GM23338 (cell line): Measurements from ENCODE around the gene MYH14. TPM values are rescaled to one million over a fixed set of nuclear protein-coding genes. Genes with fewer than 3 reads are reported as not detected.

Experiments used
- ATAC-seq: fragments of 200-7000 bp; cut with Tn5 transposase; 3 replicates; pipeline ENCODE4 v1.9.1; 2020
- DNase-seq: peaks from one replicate; pipeline ENCODE4 v3.0.0-alpha.2; 2015; ENCODE audit warnings: low spot score
- H2AFZ ChIP-seq: fragments of 200-600 bp; sonication (generic); 2 replicates; pipeline ENCODE4 v1.8.0; 2016; ENCODE audit warnings: antibody characterized with exemption, mild to moderate bottlenecking, moderate library complexity
- H3F3A ChIP-seq: fragments of 200-600 bp; sonication (generic); replicated peaks from 2 replicates; pipeline ENCODE4 v1.8.0; 2017; ENCODE audit warnings: antibody characterized with exemption, mixed run types, low read depth
- H3K27ac ChIP-seq: fragments of 200-600 bp; sonication (generic); 2 replicates; pipeline ENCODE4 v1.6.1; 2016; ENCODE audit warnings: low read depth
- H3K27me3 ChIP-seq: fragments of 200-600 bp; sonication (generic); 2 replicates; pipeline ENCODE4 v1.8.0; 2016; ENCODE audit warnings: mild to moderate bottlenecking, mixed run types, moderate library complexity; ENCODE audit not compliant: insufficient read depth
- H3K36me3 ChIP-seq: fragments of 200-600 bp; sonication (generic); 2 replicates; pipeline ENCODE4 v1.8.0; 2016; ENCODE audit warnings: mild to moderate bottlenecking; ENCODE audit not compliant: insufficient read depth
- H3K4me1 ChIP-seq: fragments of 200-600 bp; sonication (generic); 2 replicates; pipeline ENCODE4 v1.8.0; 2016; ENCODE audit warnings: mild to moderate bottlenecking, moderate library complexity; ENCODE audit not compliant: insufficient read depth
- H3K4me2 ChIP-seq: fragments of 200-600 bp; sonication (generic); 2 replicates; pipeline ENCODE4 v1.7.1; 2017; ENCODE audit warnings: mixed run types
- H3K4me3 ChIP-seq: fragments of 200-600 bp; sonication (generic); 2 replicates; pipeline ENCODE4 v1.6.1; 2016; ENCODE audit warnings: mixed run types
- H3K79me2 ChIP-seq: fragments of 200-600 bp; sonication (generic); replicated peaks from 2 replicates; pipeline ENCODE4 v1.8.0; 2017; ENCODE audit warnings: mild to moderate bottlenecking; ENCODE audit not compliant: insufficient read depth
- H3K9me2 ChIP-seq: fragments of 200-600 bp; sonication (generic); 2 replicates; pipeline ENCODE4 v1.8.0; 2017; ENCODE audit not compliant: insufficient read depth
- H4K20me1 ChIP-seq: fragments of 200-600 bp; sonication (generic); replicated peaks from 2 replicates; pipeline ENCODE4 v1.8.0; 2017; ENCODE audit warnings: mild to moderate bottlenecking; ENCODE audit not compliant: insufficient read depth
- H3K27ac Mint-ChIP-seq: 2 replicates; pipeline ENCODE4 v1.8.0; 2020; ENCODE audit warnings: inconsistent platforms, mild to moderate bottlenecking, moderate library complexity, mixed read lengths
- H3K27me3 Mint-ChIP-seq: 3 replicates; pipeline ENCODE4 v1.8.0; 2022; ENCODE audit warnings: low read depth, mild to moderate bottlenecking, moderate library complexity, mixed read lengths, inconsistent platforms; ENCODE audit not compliant: insufficient read depth, poor library complexity
- H3K36me3 Mint-ChIP-seq: 3 replicates; pipeline ENCODE4 v1.8.0; 2021; ENCODE audit warnings: low read depth, mild to moderate bottlenecking, inconsistent platforms, moderate library complexity, mixed read lengths
- H3K4me1 Mint-ChIP-seq: 3 replicates; pipeline ENCODE4 v1.8.0; 2020; ENCODE audit warnings: mild to moderate bottlenecking, inconsistent platforms, mixed read lengths
- H3K4me3 Mint-ChIP-seq: 3 replicates; pipeline ENCODE4 v1.8.0; 2021; ENCODE audit warnings: moderate library complexity, mild to moderate bottlenecking, inconsistent platforms, mixed read lengths
- H3K9me3 Mint-ChIP-seq: 3 replicates; pipeline ENCODE4 v1.8.0; 2020; ENCODE audit warnings: moderate library complexity, mild to moderate bottlenecking, inconsistent platforms, mixed read lengths
- CREB1 ChIP-seq: fragments of 250-450 bp; sonication (Bioruptor Pico); IDR thresholded peaks from 2 replicates; pipeline ENCODE4 v1.5.0; 2020; ENCODE audit warnings: low read depth, mild to moderate bottlenecking, moderate library complexity
- CTCF ChIP-seq, 2 experiments: fragments of 200-600 bp in 1 of 2; sonication (generic) in 1 of 2; conservative IDR thresholded peaks; 2 replicates each; pipeline versions ENCODE4 v1.5.1 to v1.6.1; 2016 to 2017; ENCODE audit warnings: antibody characterized with exemption in 2 of 2, low read depth in 2 of 2, mild to moderate bottlenecking in 2 of 2, moderate library complexity in 1 of 2
- EZH2 ChIP-seq: fragments of 200-600 bp; sonication (generic); IDR thresholded peaks from one replicate; pipeline ENCODE4 v1.8.0; 2017; ENCODE audit warnings: antibody characterized with exemption, mild to moderate bottlenecking, low read depth; ENCODE audit not compliant: unreplicated experiment
- EZH2phosphoT487 ChIP-seq: fragments of 200-600 bp; sonication (generic); IDR thresholded peaks from one replicate; pipeline ENCODE4 v1.8.1; 2018; ENCODE audit warnings: antibody characterized with exemption; ENCODE audit not compliant: unreplicated experiment
- JUNB ChIP-seq: IDR thresholded peaks from one replicate; pipeline ENCODE4 v1.6.1; 2016; ENCODE audit warnings: antibody characterized with exemption; ENCODE audit not compliant: unreplicated experiment
- NANOG ChIP-seq: IDR thresholded peaks from 2 replicates; pipeline ENCODE4 v1.6.1; 2016; ENCODE audit warnings: antibody characterized with exemption, borderline replicate concordance
- POLR2AphosphoS5 ChIP-seq: IDR thresholded peaks from 2 replicates; pipeline ENCODE4 v1.6.1; 2016; ENCODE audit warnings: antibody characterized with exemption, low read depth
- REST ChIP-seq: IDR thresholded peaks from one replicate; pipeline ENCODE4 v1.6.1; 2018; ENCODE audit warnings: antibody characterized with exemption; ENCODE audit not compliant: unreplicated experiment
- STAT1 ChIP-seq: IDR thresholded peaks from one replicate; pipeline ENCODE4 v1.6.1; 2016; ENCODE audit warnings: antibody characterized with exemption; ENCODE audit not compliant: unreplicated experiment
- ZNF114 ChIP-seq: fragments of 250-450 bp; sonication (Bioruptor Pico); IDR thresholded peaks from 2 replicates; pipeline ENCODE4 v1.5.0; 2020; ENCODE audit warnings: mild to moderate bottlenecking, moderate library complexity
- ZNF331 ChIP-seq: fragments of 250-450 bp; sonication (Bioruptor Pico); IDR thresholded peaks from 2 replicates; pipeline ENCODE4 v1.5.0; 2020; ENCODE audit warnings: low read depth, mild to moderate bottlenecking, moderate library complexity
- ZNF462 ChIP-seq: fragments of 250-450 bp; sonication (Bioruptor Pico); IDR thresholded peaks from 2 replicates; pipeline ENCODE4 v1.5.0; 2020; ENCODE audit warnings: mild to moderate bottlenecking, moderate library complexity
- polyA plus RNA-seq: library from polyadenylated mRNA; unstranded; fragments of >200 nt; fragmentation: Nextera tagmentation; extraction: Ambion mirVana; gene quantifications from 2 replicates; pipeline ENCODE4 v1.2.1, GENCODE V29; 2016
- total RNA-seq: library from RNA; depleted of rRNA; stranded (reverse); fragments of >200 nt; shearing (Covaris generic); gene quantifications from 2 replicates; pipeline ENCODE4 v1.2.3, GENCODE V29; 2014
- TF ChIP-seq, protein P1 (sequence below): IDR thresholded peaks from 2 replicates; pipeline ENCODE4 v1.6.1; 2016; ENCODE audit warnings: antibody characterized with exemption

The MYH14 gene
- total and polyA plus RNA-seq, 2 experiments from 2014 or later, result 25.5 to 27.5 TPM

GRCh38 chr19:50249636-50250035 lies 46.2 kb downstream of the MYH14 start:
- Histone ChIP-seq H4K20me1 (no peaks in the 10 kb centered on the region), H3K27ac (no peak overlapping the region), H3K4me2 (no peak overlapping the region), H3F3A (0 out of 2 replicates have a peak, but pooled peaks cover 3% of the 10 kb centered on the region), H3K36me3 (peaks cover 10% of the 10 kb centered on the region), H3K79me2 (no peaks in the 10 kb centered on the region), H3K4me3 (no peak overlapping the region), H3K9me2 (no peaks in the 10 kb centered on the region), H3K27me3 (no peaks in the 10 kb centered on the region), H2AFZ (no peak overlapping the region), H3K4me1 (peaks cover 16% of the 10 kb centered on the region)
- H3K9me3 Mint-ChIP-seq, result peaks cover 97% of the 10 kb centered on the region
- H3K4me1 Mint-ChIP-seq, result no peaks in the 10 kb centered on the region
- no peak for TF ChIP-seq ZNF331
- TF ChIP-seq JUNB, result no peak
- no peak for TF ChIP-seq ZNF114 (CRISPR knock-in tag)
- TF ChIP-seq, protein P1, sequence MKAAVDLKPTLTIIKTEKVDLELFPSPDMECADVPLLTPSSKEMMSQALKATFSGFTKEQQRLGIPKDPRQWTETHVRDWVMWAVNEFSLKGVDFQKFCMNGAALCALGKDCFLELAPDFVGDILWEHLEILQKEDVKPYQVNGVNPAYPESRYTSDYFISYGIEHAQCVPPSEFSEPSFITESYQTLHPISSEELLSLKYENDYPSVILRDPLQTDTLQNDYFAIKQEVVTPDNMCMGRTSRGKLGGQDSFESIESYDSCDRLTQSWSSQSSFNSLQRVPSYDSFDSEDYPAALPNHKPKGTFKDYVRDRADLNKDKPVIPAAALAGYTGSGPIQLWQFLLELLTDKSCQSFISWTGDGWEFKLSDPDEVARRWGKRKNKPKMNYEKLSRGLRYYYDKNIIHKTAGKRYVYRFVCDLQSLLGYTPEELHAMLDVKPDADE, result no peak
- TF ChIP-seq EZH2phosphoT487, result no peak
- TF ChIP-seq NANOG, result no peak
- TF ChIP-seq CREB1 (CRISPR knock-in tag), result no peak
- TF ChIP-seq ZNF462 (CRISPR knock-in tag), result no peak
- no peak for TF ChIP-seq STAT1
- no peak for TF ChIP-seq POLR2AphosphoS5
- no peak for TF ChIP-seq REST
- no peak for TF ChIP-seq CTCF (conservative IDR thresholded peaks at IDR 0.05; ENCODE audit: low read depth in 2 of 2)
- TF ChIP-seq EZH2, result no peak
- ATAC-seq (no peak), DNase-seq (no peak)
- H3K36me3 Mint-ChIP-seq, result peaks cover 54% of the 10 kb centered on the region
- H3K4me3 Mint-ChIP-seq, result no peak overlapping the region
- H3K27ac Mint-ChIP-seq, result no peak overlapping the region
- H3K27me3 Mint-ChIP-seq, result peaks cover 10% of the 10 kb centered on the region
